HL-60 (cell line): ENCODE measurements around the gene KRT17.

Source experiments
- DNase-seq, 2 experiments: peaks; one replicate each; pipeline ENCODE4 v3.0.0-alpha.2; 2010 to 2020; ENCODE audit warnings: low read depth in 1 of 2, low spot score in 1 of 2
- H3K27ac ChIP-seq: fragments of 250-450 bp; sonication (Bioruptor Pico); replicated peaks from 2 replicates; pipeline ENCODE4 v1.5.1; 2020; ENCODE audit warnings: mild to moderate bottlenecking, moderate library complexity
- H3K27me3 ChIP-seq: fragments of 250-450 bp; sonication (Bioruptor Pico); 2 replicates; pipeline ENCODE4 v1.5.1; 2021; ENCODE audit warnings: mild to moderate bottlenecking, moderate library complexity; ENCODE audit not compliant: insufficient read depth, poor library complexity, severe bottlenecking
- H3K4me3 ChIP-seq: replicated peaks from 2 replicates; pipeline ENCODE4 v1.5.1; 2011; ENCODE audit warnings: mild to moderate bottlenecking, control low read depth, low read length; ENCODE audit not compliant: insufficient read depth
- CTCF ChIP-seq: IDR thresholded peaks from one replicate; pipeline ENCODE4 v1.5.1; 2011; ENCODE audit warnings: low read length, control low read depth, inconsistent platforms; ENCODE audit not compliant: insufficient read depth
- GABPA ChIP-seq: IDR thresholded peaks from 2 replicates; pipeline ENCODE4 v1.6.1; 2012; ENCODE audit warnings: low read depth
- POLR2AphosphoS5 ChIP-seq: IDR thresholded peaks from 2 replicates; pipeline ENCODE4 v1.6.1; 2012; ENCODE audit warnings: low read depth
- REST ChIP-seq: IDR thresholded peaks from 2 replicates; pipeline ENCODE4 v1.6.1; 2012; ENCODE audit warnings: low read depth; ENCODE audit not compliant: insufficient replicate concordance
- SPI1 ChIP-seq: IDR thresholded peaks from 2 replicates; pipeline ENCODE4 v1.6.1; 2012; ENCODE audit warnings: low read depth, mild to moderate bottlenecking, borderline replicate concordance

Gene KRT17

GRCh38 chr17:41635121-41636097, 11.0 kb upstream of the KRT17 start:
- TF ChIP-seq CTCF (no peak), POLR2AphosphoS5 (no peak), REST (no peak), GABPA (no peak), SPI1 (no peak)
- DNase-seq = no peak
- no peaks in the 10 kb centered on the region for H3K27me3 ChIP-seq
- H3K4me3 ChIP-seq = no peak overlapping the region
- H3K27ac ChIP-seq = no peak overlapping the region

GRCh38 chr17:41634639-41635038, 10.3 kb upstream of the KRT17 start:
- H3K27ac ChIP-seq = no peak overlapping the region
- no peak for DNase-seq
- H3K27me3 ChIP-seq = no peaks in the 10 kb centered on the region
- no peak for TF ChIP-seq SPI1
- TF ChIP-seq POLR2AphosphoS5 = no peak
- no peak for TF ChIP-seq CTCF
- TF ChIP-seq GABPA = no peak
- TF ChIP-seq REST = no peak
- no peak overlapping the region for H3K4me3 ChIP-seq

GRCh38 chr17:41633556-41634199, 9.3 kb upstream of the KRT17 start:
- no peak overlapping the region for H3K4me3 ChIP-seq
- no peak for DNase-seq
- no peak for TF ChIP-seq POLR2AphosphoS5
- TF ChIP-seq SPI1 = no peak
- H3K27ac ChIP-seq = no peak overlapping the region
- H3K27me3 ChIP-seq = no peaks in the 10 kb centered on the region

- TF ChIP-seq GABPA (no peak), POLR2AphosphoS5 (no peak), REST (no peak), CTCF (no peak), SPI1 (no peak)
- H3K27ac ChIP-seq = no peak overlapping the region
- no peaks in the 10 kb centered on the region for H3K27me3 ChIP-seq
- DNase-seq = no peak
- H3K4me3 ChIP-seq = no peak overlapping the region
These were observed 8.2 kb upstream of the KRT17 start for GRCh38 chr17:41632482-41633105.
